Type B pancreatic cell (in vitro differentiated cells): ENCODE measurements around the gene SPTBN4. TPM values are rescaled to one million over a fixed set of nuclear protein-coding genes. Genes with fewer than 3 reads are reported as not detected.

Experiments used
- DNase-seq: peaks from one replicate; pipeline ENCODE4 v3.0.0; 2021; ENCODE audit warnings: mixed read lengths; ENCODE audit not compliant: unreplicated experiment; ENCODE audit errors: extremely low spot score
- H3K27ac Mint-ChIP-seq: 2 replicates; pipeline ENCODE4 v1.8.0; 2021; ENCODE audit warnings: mild to moderate bottlenecking, mixed read lengths
- H3K27me3 Mint-ChIP-seq: 2 replicates; pipeline ENCODE4 v1.8.0; 2021; ENCODE audit warnings: mixed read lengths
- H3K36me3 Mint-ChIP-seq: 2 replicates; pipeline ENCODE4 v1.8.0; 2021; ENCODE audit warnings: mixed read lengths
- H3K4me1 Mint-ChIP-seq: one replicate; pipeline ENCODE4 v1.8.0; 2021; ENCODE audit warnings: mixed read lengths; ENCODE audit not compliant: unreplicated experiment
- H3K4me3 Mint-ChIP-seq: 2 replicates; pipeline ENCODE4 v1.8.0; 2021; ENCODE audit warnings: mild to moderate bottlenecking, mixed read lengths
- H3K9me3 Mint-ChIP-seq: 2 replicates; pipeline ENCODE4 v1.8.0; 2021; ENCODE audit warnings: mixed read lengths
- total RNA-seq: library from RNA; stranded (reverse); gene quantifications from 2 replicates; pipeline ENCODE4 v1.2.1, GENCODE V29; 2021; ENCODE audit warnings: low replicate concordance
- TF ChIP-seq, protein P1 (sequence below): fragments of 200-600 bp; sonication (generic); conservative IDR thresholded peaks from 2 replicates; pipeline ENCODE4 v1.5.0; 2021; ENCODE audit warnings: antibody characterized with exemption, mild to moderate bottlenecking

SPTBN4 gene
- total RNA-seq, 1 donor from 2014 or later: 2.6 TPM

DNA sequence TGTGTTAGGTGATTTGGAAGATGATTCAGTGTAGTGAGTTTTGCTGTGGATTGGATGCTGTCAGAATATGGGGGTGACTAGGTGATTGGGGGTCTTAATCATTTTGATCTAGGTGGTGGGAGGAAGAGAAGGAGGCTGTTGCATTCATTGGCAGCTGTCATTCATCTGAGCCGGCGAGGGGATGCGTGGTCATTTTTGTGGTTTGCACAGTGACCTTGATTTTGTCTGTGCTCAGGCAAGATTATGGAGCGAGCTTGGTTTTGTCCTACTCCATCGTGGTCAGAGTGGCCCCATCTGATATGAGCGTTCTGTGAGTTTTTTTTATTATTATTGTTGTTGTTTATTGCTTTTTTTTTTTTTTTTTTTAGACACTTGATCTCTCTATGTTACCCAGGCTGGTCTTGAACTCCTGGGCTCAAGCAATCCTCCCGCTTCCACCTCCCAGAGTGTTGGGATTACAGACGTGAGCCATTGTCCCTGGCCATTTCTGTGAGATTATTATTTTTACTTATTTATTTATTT lies 42.0 kb downstream of the SPTBN4 start:
- peaks cover 70% of the 10 kb centered on the region for H3K27me3 Mint-ChIP-seq
- H3K36me3 Mint-ChIP-seq: no peaks in the 10 kb centered on the region
- no peaks in the 10 kb centered on the region for H3K4me1 Mint-ChIP-seq
- no peaks in the 10 kb centered on the region for H3K9me3 Mint-ChIP-seq
- DNase-seq: no peak
- no peak overlapping the region for H3K27ac Mint-ChIP-seq
- H3K4me3 Mint-ChIP-seq: no peak overlapping the region
- TF ChIP-seq, protein P1, sequence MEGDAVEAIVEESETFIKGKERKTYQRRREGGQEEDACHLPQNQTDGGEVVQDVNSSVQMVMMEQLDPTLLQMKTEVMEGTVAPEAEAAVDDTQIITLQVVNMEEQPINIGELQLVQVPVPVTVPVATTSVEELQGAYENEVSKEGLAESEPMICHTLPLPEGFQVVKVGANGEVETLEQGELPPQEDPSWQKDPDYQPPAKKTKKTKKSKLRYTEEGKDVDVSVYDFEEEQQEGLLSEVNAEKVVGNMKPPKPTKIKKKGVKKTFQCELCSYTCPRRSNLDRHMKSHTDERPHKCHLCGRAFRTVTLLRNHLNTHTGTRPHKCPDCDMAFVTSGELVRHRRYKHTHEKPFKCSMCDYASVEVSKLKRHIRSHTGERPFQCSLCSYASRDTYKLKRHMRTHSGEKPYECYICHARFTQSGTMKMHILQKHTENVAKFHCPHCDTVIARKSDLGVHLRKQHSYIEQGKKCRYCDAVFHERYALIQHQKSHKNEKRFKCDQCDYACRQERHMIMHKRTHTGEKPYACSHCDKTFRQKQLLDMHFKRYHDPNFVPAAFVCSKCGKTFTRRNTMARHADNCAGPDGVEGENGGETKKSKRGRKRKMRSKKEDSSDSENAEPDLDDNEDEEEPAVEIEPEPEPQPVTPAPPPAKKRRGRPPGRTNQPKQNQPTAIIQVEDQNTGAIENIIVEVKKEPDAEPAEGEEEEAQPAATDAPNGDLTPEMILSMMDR: no peak

GRCh38 chr19:40510526-40511115 lies 43.8 kb downstream of the SPTBN4 start:
- no peak overlapping the region for H3K27ac Mint-ChIP-seq
- H3K4me3 Mint-ChIP-seq: no peak overlapping the region
- no peak for DNase-seq
- no peaks in the 10 kb centered on the region for H3K4me1 Mint-ChIP-seq
- H3K36me3 Mint-ChIP-seq: no peaks in the 10 kb centered on the region
- H3K27me3 Mint-ChIP-seq: peaks cover 75% of the 10 kb centered on the region
- TF ChIP-seq, protein P1: no peak
- no peaks in the 10 kb centered on the region for H3K9me3 Mint-ChIP-seq

DNA sequence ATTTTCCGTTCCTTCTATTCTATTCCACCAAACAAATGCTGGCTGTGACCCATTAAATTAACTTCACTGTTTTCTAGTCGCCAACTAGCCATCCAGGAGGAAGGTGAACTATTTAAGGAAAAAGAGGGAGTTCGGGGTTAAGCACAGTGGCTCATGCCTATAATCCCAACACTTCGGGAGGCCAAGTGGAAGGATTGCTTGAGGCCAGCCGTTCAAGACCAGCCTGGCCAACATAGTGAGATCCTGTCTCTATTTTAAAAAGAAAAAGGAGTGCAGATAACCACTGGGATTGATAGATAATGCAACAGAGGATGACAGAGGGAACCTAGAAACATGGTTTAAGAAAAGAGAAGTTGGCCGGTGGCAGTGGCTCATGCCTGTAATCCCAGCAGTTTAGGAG lies 44.7 kb downstream of the SPTBN4 start:
- H3K27me3 Mint-ChIP-seq: peaks cover 68% of the 10 kb centered on the region
- H3K4me1 Mint-ChIP-seq: no peaks in the 10 kb centered on the region
- TF ChIP-seq, protein P1: no peak
- no peak overlapping the region for H3K4me3 Mint-ChIP-seq
- no peak overlapping the region for H3K27ac Mint-ChIP-seq
- no peaks in the 10 kb centered on the region for H3K9me3 Mint-ChIP-seq
- no peak for DNase-seq
- H3K36me3 Mint-ChIP-seq: no peaks in the 10 kb centered on the region

GRCh38 chr19:40512110-40512472 lies 45.3 kb downstream of the SPTBN4 start:
- peak overlapping the region; percentile 52 for H3K4me3 Mint-ChIP-seq
- no peak overlapping the region for H3K27ac Mint-ChIP-seq
- peaks cover 75% of the 10 kb centered on the region for H3K27me3 Mint-ChIP-seq
- TF ChIP-seq, protein P1: no peak
- H3K4me1 Mint-ChIP-seq: no peaks in the 10 kb centered on the region
- no peaks in the 10 kb centered on the region for H3K9me3 Mint-ChIP-seq
- no peaks in the 10 kb centered on the region for H3K36me3 Mint-ChIP-seq
- DNase-seq: no peak

DNA sequence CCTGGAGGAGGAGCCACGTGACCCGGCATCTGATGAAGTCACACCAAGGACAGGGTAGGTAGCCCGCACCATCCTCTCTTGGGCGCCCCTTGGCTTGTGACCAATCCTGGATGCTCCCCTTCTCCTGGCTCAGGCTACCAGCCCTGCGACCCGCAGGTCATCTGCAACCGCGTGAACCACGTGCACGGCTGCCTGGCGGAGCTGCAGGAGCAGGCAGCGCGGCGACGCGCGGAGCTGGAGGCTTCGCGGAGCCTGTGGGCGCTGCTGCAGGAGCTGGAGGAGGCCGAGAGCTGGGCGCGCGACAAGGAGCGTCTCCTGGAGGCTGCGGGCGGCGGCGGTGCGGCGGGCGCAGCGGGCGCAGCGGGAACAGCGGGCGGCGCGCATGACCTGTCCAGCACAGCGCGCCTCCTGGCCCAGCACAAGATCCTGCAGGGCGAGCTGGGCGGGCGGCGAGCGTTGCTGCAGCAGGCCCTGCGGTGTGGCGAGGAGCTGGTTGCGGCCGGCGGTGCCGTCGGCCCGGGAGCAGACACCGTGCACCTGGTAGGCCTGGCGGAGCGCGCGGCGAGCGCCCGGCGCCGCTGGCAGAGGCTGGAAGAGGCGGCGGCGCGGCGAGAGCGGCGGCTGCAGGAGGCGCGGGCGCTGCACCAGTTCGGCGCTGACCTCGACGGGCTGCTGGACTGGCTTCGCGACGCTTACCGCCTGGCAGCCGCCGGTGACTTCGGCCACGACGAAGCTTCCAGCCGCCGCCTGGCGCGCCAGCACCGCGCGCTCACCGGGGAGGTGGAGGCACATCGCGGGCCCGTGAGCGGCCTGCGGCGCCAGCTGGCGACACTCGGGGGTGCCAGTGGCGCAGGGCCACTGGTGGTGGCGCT lies 45.9 kb downstream of the SPTBN4 start:
- DNase-seq: no peak
- Mint-ChIP-seq H3K27ac (no peak overlapping the region), H3K4me1 (no peaks in the 10 kb centered on the region), H3K9me3 (no peaks in the 10 kb centered on the region), H3K36me3 (no peaks in the 10 kb centered on the region), H3K4me3 (no peak overlapping the region), H3K27me3 (peaks cover 76% of the 10 kb centered on the region)
- TF ChIP-seq, protein P1: no peak
